Transverse colon (tissue), 4 donors: Measurements from ENCODE around the gene LMO1.

Source experiments
- POLR2A ChIP-seq: fragments of 450-650 bp; IDR thresholded peaks from one replicate; pipeline ENCODE4 v1.6.1; 2016; ENCODE audit warnings: antibody characterized with exemption, mild to moderate bottlenecking, moderate library complexity
- POLR2AphosphoS5 ChIP-seq, 3 donors: sonication (generic); formaldehyde crosslinking; IDR thresholded peaks; one replicate each; pipeline ENCODE4 v1.6.1; 2016; ENCODE audit warnings: antibody characterized with exemption in 3 of 3
- TF ChIP-seq, protein P1 (sequence below), 5 experiments: fragments of 200-600 bp in 3 of 5; fragments of 450-650 bp in 2 of 5; sonication (generic) in 3 of 5; IDR thresholded peaks; 1 replicate in 2 of 5; 2 replicates in 3 of 5; pipeline ENCODE4 v1.5.1; 2016 to 2017; ENCODE audit warnings: antibody characterized with exemption in 5 of 5, inconsistent platforms in 3 of 5, mild to moderate bottlenecking in 2 of 5, moderate library complexity in 1 of 5

- TF ChIP-seq POLR2A: no peak
- no peak for TF ChIP-seq POLR2AphosphoS5 (IDR thresholded peaks at IDR 0.05)
- TF ChIP-seq, protein P1, sequence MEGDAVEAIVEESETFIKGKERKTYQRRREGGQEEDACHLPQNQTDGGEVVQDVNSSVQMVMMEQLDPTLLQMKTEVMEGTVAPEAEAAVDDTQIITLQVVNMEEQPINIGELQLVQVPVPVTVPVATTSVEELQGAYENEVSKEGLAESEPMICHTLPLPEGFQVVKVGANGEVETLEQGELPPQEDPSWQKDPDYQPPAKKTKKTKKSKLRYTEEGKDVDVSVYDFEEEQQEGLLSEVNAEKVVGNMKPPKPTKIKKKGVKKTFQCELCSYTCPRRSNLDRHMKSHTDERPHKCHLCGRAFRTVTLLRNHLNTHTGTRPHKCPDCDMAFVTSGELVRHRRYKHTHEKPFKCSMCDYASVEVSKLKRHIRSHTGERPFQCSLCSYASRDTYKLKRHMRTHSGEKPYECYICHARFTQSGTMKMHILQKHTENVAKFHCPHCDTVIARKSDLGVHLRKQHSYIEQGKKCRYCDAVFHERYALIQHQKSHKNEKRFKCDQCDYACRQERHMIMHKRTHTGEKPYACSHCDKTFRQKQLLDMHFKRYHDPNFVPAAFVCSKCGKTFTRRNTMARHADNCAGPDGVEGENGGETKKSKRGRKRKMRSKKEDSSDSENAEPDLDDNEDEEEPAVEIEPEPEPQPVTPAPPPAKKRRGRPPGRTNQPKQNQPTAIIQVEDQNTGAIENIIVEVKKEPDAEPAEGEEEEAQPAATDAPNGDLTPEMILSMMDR (IDR thresholded peaks at IDR 0.05): no peak
These were observed 24.6 kb upstream of the LMO1 start for GRCh38 chr11:8288166-8288772.
